Measurements from ENCODE around the gene EXOC3L4.
"Not testable (repeated sequence)": the region's sequence is repeated elsewhere in the genome, so short reads cannot be mapped to it uniquely, and the experiment has no call there.

The EXOC3L4 gene

GRCh38 chr14:103115845-103116572 is 21.5 kb downstream of the EXOC3L4 start:
- FAIRE-seq, result no peak
- no peak for TF ChIP-seq POU2F2 (IDR thresholded peaks at IDR 0.05; ENCODE audit: low read depth, low read length)
- TF ChIP-seq TAF1 (IDR thresholded peaks at IDR 0.05; ENCODE audit: low read depth, low read length), result no peak
- TF ChIP-seq SPI1 (IDR thresholded peaks at IDR 0.05; ENCODE audit: low read depth, low read length), result no peak
- TF ChIP-seq PAX5 (IDR thresholded peaks at IDR 0.05; ENCODE audit: insufficient read depth, low read length, severe bottlenecking), result no peak
- no peak for TF ChIP-seq POLR2A (IDR thresholded peaks at IDR 0.05; ENCODE audit: low read depth, low read length)
- TF ChIP-seq POLR2AphosphoS5 (IDR thresholded peaks at IDR 0.05; ENCODE audit: low read depth, low read length), result no peak
- DNase-seq (ENCODE audit: insufficient read length, low spot score), result no peak

DNA sequence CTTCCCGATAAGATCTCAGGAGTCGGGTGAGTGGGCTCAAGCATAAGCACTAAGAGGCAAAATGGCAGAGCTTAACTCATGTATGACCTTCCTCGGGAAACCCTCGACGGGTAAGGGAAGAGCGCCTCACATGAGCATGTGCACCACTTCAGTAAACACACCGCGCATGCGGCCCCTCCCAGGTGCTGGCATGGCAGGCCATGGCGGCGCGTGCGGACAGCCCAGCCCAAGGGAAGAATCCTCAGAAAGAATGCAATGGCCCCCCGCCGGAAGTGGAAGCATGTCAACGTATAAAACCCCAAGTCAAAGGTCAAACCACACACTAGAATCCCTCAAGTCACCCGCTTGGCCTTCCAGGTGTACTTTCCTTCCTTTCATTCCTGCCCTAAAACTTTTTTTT is 22.1 kb downstream of the EXOC3L4 start:
- DNase-seq (ENCODE audit: insufficient read length, low spot score) (no peak), FAIRE-seq (no peak)
- no peak for TF ChIP-seq POU2F2 (IDR thresholded peaks at IDR 0.05; ENCODE audit: low read depth, low read length)
- no peak for TF ChIP-seq PAX5 (IDR thresholded peaks at IDR 0.05; ENCODE audit: insufficient read depth, low read length, severe bottlenecking)

GRCh38 chr14:103117499-103117898 is 23.0 kb downstream of the EXOC3L4 start:
- DNase-seq (ENCODE audit: insufficient read length, low spot score); FAIRE-seq: not testable (repeated sequence)

- FAIRE-seq (no peak), DNase-seq (ENCODE audit: insufficient read length, low spot score) (no peak)
- TF ChIP-seq SPI1 (IDR thresholded peaks at IDR 0.05; ENCODE audit: low read depth, low read length) (no peak), PAX5 (IDR thresholded peaks at IDR 0.05; ENCODE audit: insufficient read depth, low read length, severe bottlenecking) (no peak), TAF1 (IDR thresholded peaks at IDR 0.05; ENCODE audit: low read depth, low read length) (no peak), POLR2A (IDR thresholded peaks at IDR 0.05; ENCODE audit: low read depth, low read length) (no peak), POU2F2 (IDR thresholded peaks at IDR 0.05; ENCODE audit: low read depth, low read length) (no peak), POLR2AphosphoS5 (IDR thresholded peaks at IDR 0.05; ENCODE audit: low read depth, low read length) (no peak)
Measured at GRCh38 chr14:103118018-103118662, 23.6 kb downstream of the EXOC3L4 start.

GRCh38 chr14:103118663-103119404 is 24.3 kb downstream of the EXOC3L4 start:
- FAIRE-seq, result no peak
- no peak for DNase-seq (ENCODE audit: insufficient read length, low spot score)
- TF ChIP-seq POU2F2 (IDR thresholded peaks at IDR 0.05; ENCODE audit: low read depth, low read length), result no peak
- TF ChIP-seq SPI1 (IDR thresholded peaks at IDR 0.05; ENCODE audit: low read depth, low read length), result peak; percentile 23; the same call in 1 of the 2 replicates

GRCh38 chr14:103119527-103119926 is 25.0 kb downstream of the EXOC3L4 start:
- DNase-seq (ENCODE audit: insufficient read length, low spot score); FAIRE-seq: not testable (repeated sequence)

- DNase-seq (ENCODE audit: insufficient read length, low spot score) (no peak), FAIRE-seq (peak; percentile 43)
- TF ChIP-seq POU2F2 (IDR thresholded peaks at IDR 0.05; ENCODE audit: low read depth, low read length) (no peak), POLR2A (IDR thresholded peaks at IDR 0.05; ENCODE audit: low read depth, low read length) (no peak), SPI1 (IDR thresholded peaks at IDR 0.05; ENCODE audit: low read depth, low read length) (no peak), TAF1 (IDR thresholded peaks at IDR 0.05; ENCODE audit: low read depth, low read length) (no peak)
Measured at GRCh38 chr14:103121121-103121845, 26.8 kb downstream of the EXOC3L4 start.

DNA sequence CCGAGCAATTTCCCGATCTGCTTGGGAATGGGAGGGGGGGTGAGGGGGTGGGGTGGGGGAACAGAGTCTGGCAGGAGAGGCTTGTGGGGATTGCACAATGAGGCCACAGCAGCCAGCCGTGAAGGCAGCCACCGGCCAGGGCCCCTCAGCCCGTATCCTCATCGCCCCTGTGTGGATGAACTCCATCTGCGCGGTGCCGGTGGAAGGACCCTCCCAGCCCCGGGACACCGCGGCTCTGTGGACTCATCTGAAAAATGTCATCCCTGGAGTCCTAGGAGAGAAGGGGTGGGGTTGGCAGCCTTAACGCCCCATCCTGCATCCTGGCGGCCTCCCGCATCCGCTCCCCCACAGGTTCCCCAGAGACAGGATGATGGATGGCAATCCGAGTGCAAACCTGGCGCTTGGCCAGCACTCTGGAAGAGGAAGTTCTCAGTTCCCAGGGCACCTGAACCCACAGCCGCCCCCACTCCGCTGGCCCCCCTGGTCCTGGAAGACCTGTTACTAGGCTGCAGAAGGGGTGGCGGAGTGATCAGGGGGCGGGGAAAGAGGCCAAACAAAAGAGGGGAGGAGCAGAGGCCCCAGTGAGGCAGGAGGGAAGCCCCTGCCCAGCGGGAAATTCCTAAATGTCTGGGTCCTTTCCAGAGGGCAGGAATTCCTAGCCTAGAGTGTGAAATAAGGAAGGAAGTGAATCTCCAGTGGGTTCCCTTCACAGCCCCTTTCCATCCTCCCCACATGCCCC is 27.5 kb downstream of the EXOC3L4 start:
- FAIRE-seq (no peak), DNase-seq (ENCODE audit: insufficient read length, low spot score) (peak; percentile 55)
- no peak for TF ChIP-seq POLR2AphosphoS5 (IDR thresholded peaks at IDR 0.05; ENCODE audit: low read depth, low read length)

DNA sequence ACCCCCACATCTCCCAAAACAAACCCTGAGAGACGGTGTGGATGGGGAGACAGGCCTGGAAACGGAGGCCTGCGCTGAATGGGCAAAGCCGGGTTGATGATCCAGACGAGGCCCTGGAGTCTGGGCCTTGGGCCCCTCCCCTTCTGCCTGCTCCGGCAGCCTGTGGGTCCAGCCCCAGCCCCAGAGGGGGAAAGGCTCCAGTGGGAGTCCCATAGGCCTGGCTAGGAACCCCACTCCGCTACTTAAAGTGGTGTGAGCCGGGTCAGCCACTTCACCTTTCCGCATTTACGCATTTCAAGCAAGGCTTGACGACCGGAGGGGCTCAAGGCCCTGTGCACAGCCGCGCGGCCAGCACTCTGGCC is 28.0 kb downstream of the EXOC3L4 start:
- DNase-seq (ENCODE audit: insufficient read length, low spot score) (no peak), FAIRE-seq (no peak)
- TF ChIP-seq POU2F2 (IDR thresholded peaks at IDR 0.05; ENCODE audit: low read depth, low read length) (no peak), POLR2A (IDR thresholded peaks at IDR 0.05; ENCODE audit: low read depth, low read length) (no peak), PAX5 (IDR thresholded peaks at IDR 0.05; ENCODE audit: insufficient read depth, low read length, severe bottlenecking) (no peak), SPI1 (IDR thresholded peaks at IDR 0.05; ENCODE audit: low read depth, low read length) (no peak)

DNA sequence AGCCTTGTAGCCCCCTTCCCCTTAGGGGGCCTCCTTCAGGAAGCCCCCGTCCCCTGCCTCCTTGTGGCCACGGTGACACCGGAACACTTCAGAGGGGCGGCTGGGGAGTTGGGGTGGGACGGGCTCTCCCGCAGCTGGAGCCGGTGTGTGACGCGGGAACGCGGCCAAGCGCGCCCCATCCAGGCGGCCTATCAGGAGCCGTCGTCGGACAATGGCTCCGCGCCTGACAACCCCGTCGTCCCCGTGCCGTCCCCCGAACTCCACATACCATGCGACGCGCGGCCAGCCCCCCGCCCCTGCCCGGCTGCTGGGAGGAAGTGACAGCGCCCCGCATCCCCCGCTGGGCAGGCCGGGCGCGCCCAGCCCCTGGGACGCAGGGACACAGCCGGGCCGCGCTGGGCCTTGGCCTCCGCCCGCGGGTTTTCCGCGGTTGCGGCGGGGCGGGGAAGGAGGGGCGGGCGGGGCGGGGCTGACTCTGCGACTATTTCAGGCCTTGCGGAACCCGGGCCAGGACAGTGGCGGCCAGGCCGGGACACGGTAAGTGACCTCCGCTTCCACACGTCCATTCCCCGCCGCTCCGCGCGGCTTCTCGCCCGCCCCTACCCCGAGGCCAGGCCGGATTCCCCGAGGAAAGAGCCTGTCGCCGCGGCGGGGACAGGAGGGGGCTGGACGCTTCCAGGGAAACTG is 28.6 kb downstream of the EXOC3L4 start, which contains the start of gene TNFAIP2:
TNFAIP2 (plus strand) TSS at position 515 of the 687 bp plus-strand sequence. CDS start 2,997 bp downstream, outside the sequence.
- DNase-seq (ENCODE audit: insufficient read length, low spot score) (peak; percentile 60), FAIRE-seq (peak; percentile 91)
- TF ChIP-seq TAF1 (IDR thresholded peaks at IDR 0.05; ENCODE audit: low read depth, low read length) (no peak), POU2F2 (IDR thresholded peaks at IDR 0.05; ENCODE audit: low read depth, low read length) (no peak), POLR2AphosphoS5 (IDR thresholded peaks at IDR 0.05; ENCODE audit: low read depth, low read length) (no peak), POLR2A (IDR thresholded peaks at IDR 0.05; ENCODE audit: low read depth, low read length) (no peak), PAX5 (IDR thresholded peaks at IDR 0.05; ENCODE audit: insufficient read depth, low read length, severe bottlenecking) (no peak), SPI1 (IDR thresholded peaks at IDR 0.05; ENCODE audit: low read depth, low read length) (no peak)
